Mucosa of rectum (tissue), 2 donors: ENCODE measurements around the gene HKDC1.
"Not testable (repeated sequence)": the region's sequence is repeated elsewhere in the genome, so short reads cannot be mapped to it uniquely, and the experiment has no call there.

ENCODE experiments used
- H3K27ac ChIP-seq, 2 donors: one replicate each; pipeline ENCODE4 v1.7.0; 2013; ENCODE audit warnings: inconsistent platforms in 2 of 2, low read depth in 2 of 2, low read length in 2 of 2
- H3K27me3 ChIP-seq, 2 donors: one replicate each; pipeline ENCODE4 v1.7.0; 2013; ENCODE audit warnings: low read length in 2 of 2; ENCODE audit not compliant: control insufficient read depth in 2 of 2, insufficient read depth in 2 of 2
- H3K36me3 ChIP-seq, 2 donors: one replicate each; pipeline ENCODE4 v1.7.0; 2013; ENCODE audit warnings: low read length in 2 of 2; ENCODE audit not compliant: control insufficient read depth in 2 of 2, insufficient read depth in 2 of 2
- H3K4me1 ChIP-seq, 2 donors: one replicate each; pipeline ENCODE4 v1.7.0; 2013; ENCODE audit warnings: low read length in 2 of 2, mild to moderate bottlenecking in 1 of 2; ENCODE audit not compliant: control insufficient read depth in 2 of 2, insufficient read depth in 2 of 2
- H3K4me3 ChIP-seq, 2 donors: one replicate each; pipeline ENCODE4 v1.7.0; 2013; ENCODE audit warnings: low read length in 2 of 2
- H3K9ac ChIP-seq, 2 donors: one replicate each; pipeline ENCODE4 v1.7.0; 2013; ENCODE audit warnings: low read length in 2 of 2, low read depth in 1 of 2, mild to moderate bottlenecking in 1 of 2
- H3K9me3 ChIP-seq, 2 donors: one replicate each; pipeline ENCODE4 v1.7.0; 2013; ENCODE audit warnings: low read length in 2 of 2; ENCODE audit not compliant: control insufficient read depth in 2 of 2
- donor health status: healthy.
- donor health status: Normal muscosa, but diverticular disease.

The HKDC1 gene

DNA sequence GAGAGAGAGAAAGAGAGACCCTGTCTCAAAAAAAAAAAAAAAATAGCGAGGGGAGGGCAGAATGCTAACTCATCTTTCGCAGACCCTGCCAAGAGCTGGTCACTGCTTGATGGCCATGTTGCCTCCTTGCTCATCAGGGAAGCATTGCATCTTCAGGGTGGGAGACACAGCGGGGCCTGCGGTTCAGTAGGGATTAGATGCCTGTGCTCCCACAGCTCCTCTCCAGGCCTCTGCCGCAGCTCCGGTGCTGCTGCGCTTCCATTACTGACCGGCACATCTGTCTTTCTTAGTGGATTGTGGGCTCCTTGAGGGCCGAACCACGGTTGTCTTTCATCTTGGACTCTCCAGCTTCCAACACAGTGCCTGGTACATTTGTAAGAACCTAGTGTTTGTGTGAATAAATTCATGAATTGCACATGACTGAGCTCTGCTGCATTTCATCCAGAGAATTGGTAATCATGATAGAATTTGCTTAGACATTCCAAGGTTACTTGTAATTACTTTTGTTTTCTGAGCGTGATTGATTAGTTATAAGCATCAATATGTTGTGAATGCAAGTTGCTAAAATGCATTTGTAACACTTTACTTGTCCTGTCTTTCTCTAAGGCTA lies 75.0 kb downstream of the HKDC1 start:
- no peak overlapping the region for H3K4me3 ChIP-seq
- H3K27me3 ChIP-seq = peaks cover 0 to 5% of the 10 kb centered on the region in 2 donors
- H3K9me3 ChIP-seq = no peaks in the 10 kb centered on the region
- H3K27ac ChIP-seq = no peak overlapping the region
- no peaks in the 10 kb centered on the region for H3K4me1 ChIP-seq
- H3K9ac ChIP-seq = no peak overlapping the region
- no peaks in the 10 kb centered on the region for H3K36me3 ChIP-seq

DNA sequence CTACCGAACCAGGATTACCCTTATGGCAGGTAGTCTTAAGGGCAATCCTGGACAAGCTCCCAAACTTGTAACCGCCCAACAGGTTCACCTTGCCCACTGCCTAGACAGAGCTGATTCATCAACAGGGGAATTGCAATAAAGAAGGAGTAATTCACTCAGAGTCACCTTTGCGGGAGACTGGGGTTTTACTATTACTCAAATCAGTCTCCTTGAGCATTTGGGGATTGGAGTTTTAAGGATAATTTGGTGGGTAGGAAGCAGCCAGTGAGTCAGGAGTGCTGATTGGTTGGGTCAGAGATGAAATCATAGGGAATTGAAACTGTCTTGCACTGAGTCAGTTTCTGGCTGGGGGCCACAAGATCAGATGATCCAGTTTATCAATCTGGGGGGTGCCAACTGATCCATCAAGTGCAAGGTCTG lies 83.5 kb downstream of the HKDC1 start:
- Histone ChIP-seq H3K4me1 (no peaks in the 10 kb centered on the region), H3K9ac (no peak overlapping the region), H3K27me3 (no peaks in the 10 kb centered on the region), H3K4me3 (no peak overlapping the region), H3K36me3 (no peaks in the 10 kb centered on the region), H3K9me3 (no peaks in the 10 kb centered on the region), H3K27ac (no peak overlapping the region)

DNA sequence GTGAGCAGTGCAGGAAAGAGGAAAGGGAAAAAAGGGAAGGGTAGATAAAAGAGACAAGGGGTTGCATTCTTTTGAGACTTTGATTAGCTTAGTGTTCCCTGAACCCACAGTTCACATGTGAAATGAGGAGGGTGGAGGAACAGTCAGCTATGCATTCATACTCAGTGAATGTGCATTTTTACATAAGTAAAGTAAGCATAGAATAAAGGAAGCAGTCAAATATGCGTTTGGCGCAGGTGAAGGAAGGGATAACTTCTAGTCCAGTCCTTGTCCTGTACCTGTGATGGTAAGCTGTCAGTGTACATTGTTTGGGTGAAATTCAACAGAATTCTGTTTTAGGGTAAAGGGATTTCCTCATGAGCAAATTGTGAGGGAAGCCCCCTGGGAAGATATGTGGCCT lies 86.3 kb downstream of the HKDC1 start:
- Histone ChIP-seq H3K4me1 (no peaks in the 10 kb centered on the region), H3K27ac (no peak overlapping the region), H3K9ac (no peak overlapping the region), H3K27me3 (no peaks in the 10 kb centered on the region), H3K4me3 (no peak overlapping the region), H3K36me3 (no peaks in the 10 kb centered on the region), H3K9me3 (no peaks in the 10 kb centered on the region)

DNA sequence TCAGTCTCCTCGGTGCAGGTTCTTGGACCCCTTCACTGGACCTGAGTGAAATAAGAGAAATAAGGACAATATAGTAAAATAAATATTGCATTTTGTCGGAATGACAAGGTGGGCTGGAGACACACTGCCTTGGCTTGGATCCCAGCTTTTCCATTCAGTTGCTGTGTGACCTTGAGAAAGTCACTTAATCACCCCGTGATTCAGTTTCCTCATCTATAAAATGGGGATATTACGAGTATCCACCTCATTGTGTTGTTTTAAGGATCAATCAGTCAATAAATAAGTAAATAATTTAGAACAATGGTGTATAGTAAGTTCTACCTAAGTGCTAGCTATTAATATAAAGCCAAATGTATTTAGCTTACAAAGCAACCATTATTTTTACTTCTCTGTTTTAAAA lies 87.3 kb downstream of the HKDC1 start:
- no peaks in the 10 kb centered on the region for H3K36me3 ChIP-seq
- H3K27ac ChIP-seq = no peak overlapping the region
- H3K9me3 ChIP-seq = no peaks in the 10 kb centered on the region

DNA sequence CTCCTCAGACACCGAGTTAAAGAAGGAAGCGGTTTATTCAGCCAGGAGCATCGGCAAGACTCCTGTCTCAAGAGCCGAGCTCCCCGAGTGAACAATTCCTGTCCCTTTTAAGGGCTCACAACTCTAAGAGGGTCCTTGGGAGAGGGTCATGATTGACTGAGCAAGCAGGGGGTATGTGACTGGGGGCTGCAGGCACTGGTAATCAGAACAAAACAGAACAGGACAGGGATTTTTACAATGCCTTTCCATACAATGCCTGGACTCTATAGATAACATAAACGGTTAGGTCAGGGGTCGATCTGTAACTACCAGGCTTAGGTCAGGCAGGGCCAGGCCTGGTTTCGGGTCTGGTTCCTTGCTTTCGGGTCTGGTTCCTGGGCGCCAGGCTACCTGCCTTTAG lies 88.2 kb downstream of the HKDC1 start:
- H3K27ac ChIP-seq = not testable (repeated sequence)

More for the DNA sequence above, 87.3 kb downstream of the HKDC1 start:
- H3K4me3 ChIP-seq = no peak overlapping the region
- H3K9ac ChIP-seq = no peak overlapping the region
- no peaks in the 10 kb centered on the region for H3K27me3 ChIP-seq
- H3K4me1 ChIP-seq = no peaks in the 10 kb centered on the region

DNA sequence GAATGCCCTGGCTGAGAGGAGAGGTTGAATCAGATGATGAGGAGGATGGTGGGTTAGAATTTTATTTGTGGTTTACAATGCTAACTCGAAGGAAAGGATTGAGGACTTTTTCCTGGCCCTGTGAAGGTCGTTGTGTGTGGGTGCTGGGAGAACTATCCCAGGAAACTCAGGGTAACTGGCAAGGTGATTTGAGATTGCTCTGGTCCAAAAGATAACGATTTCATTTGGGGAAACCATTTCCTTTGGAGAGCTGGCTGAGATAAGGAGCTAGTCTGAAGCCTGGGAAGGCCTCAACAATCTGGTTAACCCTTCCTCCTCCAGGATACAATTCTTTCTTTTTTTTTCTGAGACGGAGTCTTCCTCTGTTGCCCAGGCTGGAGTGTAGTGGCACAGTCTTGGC lies 91.2 kb downstream of the HKDC1 start:
- Histone ChIP-seq H3K4me1 (peaks cover 0 to 1% of the 10 kb centered on the region in 2 donors), H3K4me3 (no peak overlapping the region), H3K9me3 (no peaks in the 10 kb centered on the region), H3K27ac (no peak overlapping the region), H3K9ac (no peak overlapping the region), H3K27me3 (no peaks in the 10 kb centered on the region), H3K36me3 (no peaks in the 10 kb centered on the region)

More for the DNA sequence above, 88.2 kb downstream of the HKDC1 start:
- H3K27me3 ChIP-seq, H3K9ac ChIP-seq, H3K36me3 ChIP-seq, H3K4me1 ChIP-seq, H3K9me3 ChIP-seq, H3K4me3 ChIP-seq: not testable (repeated sequence)

DNA sequence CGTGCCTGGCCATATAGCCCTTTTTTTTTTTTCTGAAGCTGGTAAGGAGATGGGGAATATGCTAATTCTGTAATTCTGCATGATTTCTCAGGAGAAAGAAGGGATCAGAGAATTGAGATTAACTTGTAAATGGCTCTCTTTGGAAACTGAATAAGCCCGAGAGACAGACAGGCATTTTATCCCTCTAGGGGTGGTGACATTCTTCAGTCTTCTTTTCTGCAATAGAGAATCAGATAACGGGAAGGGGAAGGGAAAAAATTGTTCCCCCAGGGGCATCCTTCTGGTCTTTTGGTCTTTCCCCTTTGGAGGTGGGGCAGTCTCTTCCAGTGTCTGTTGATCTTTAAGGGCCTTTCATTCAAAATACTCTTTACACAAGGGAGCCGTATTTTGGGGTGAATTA lies 92.4 kb downstream of the HKDC1 start:
- Histone ChIP-seq H3K36me3 (no peaks in the 10 kb centered on the region), H3K4me1 (peaks cover 6 to 13% of the 10 kb centered on the region in 2 donors), H3K27me3 (no peaks in the 10 kb centered on the region), H3K9me3 (no peaks in the 10 kb centered on the region), H3K4me3 (no peak overlapping the region), H3K27ac (no peak overlapping the region), H3K9ac (no peak overlapping the region)

DNA sequence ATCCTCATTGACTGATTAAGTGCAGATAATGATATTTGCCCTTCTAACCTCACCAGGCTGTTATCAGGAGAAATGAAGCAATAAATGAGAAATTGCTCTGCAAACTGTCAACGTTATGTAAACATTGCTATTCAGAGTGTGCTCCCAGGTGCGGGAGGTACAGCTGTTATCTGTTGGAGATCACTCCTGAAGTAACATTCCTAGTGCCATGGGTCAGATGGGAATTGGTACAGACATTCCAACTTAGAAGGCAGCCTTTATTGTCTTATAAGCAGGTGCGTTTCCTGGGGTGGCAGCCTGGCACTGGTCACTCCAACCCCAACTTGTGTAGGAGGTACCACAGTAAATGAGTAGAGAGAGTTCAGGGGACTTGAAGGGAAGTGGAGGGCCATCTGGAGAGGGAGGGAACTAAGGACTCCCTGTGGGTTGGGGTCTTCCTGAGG lies 95.0 kb downstream of the HKDC1 start:
- Histone ChIP-seq H3K4me3 (no peak overlapping the region), H3K27me3 (no peaks in the 10 kb centered on the region), H3K9me3 (no peaks in the 10 kb centered on the region), H3K9ac (no peak overlapping the region), H3K27ac (no peak overlapping the region), H3K4me1 (peaks cover 17 to 22% of the 10 kb centered on the region in 2 donors), H3K36me3 (no peaks in the 10 kb centered on the region)

DNA sequence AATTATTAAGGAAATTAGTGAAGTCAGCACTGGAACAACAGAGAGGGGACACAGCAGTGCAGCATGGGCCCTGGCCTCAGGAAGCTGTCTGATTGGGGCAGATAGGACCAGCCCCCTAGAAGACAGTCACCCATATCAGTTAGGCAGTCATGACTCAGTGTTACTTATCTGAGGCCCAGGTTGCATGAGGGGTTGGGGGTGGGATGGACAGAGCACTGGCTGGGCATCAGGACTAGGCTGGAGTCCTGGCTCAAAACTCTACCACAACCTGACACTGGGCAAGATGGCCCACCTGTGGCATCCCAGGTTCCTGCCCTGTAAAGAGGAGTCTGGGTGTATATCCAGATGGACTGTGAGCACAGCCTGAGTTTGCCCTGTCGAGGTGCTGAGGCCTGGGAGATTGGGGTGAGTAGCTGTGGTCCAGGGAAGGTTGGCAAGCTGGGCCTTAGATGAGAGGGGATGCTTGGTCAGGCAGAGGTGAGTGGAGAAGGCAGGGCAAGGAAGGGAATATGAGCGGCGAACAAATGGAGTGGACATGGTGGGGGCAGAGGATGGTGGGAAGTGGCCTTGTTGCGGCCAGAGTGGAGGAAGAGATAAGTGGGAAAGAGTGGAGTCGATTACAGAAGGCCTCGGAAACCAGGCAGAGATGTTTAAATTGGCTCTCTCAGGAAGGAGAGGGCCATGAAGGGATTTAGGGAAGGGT lies 95.6 kb downstream of the HKDC1 start:
- no peaks in the 10 kb centered on the region for H3K9me3 ChIP-seq
- H3K4me3 ChIP-seq = no peak overlapping the region
- no peak overlapping the region for H3K27ac ChIP-seq
- peaks cover 23 to 29% of the 10 kb centered on the region in 2 donors for H3K4me1 ChIP-seq
- no peak overlapping the region for H3K9ac ChIP-seq
- H3K27me3 ChIP-seq = no peaks in the 10 kb centered on the region
- no peaks in the 10 kb centered on the region for H3K36me3 ChIP-seq

DNA sequence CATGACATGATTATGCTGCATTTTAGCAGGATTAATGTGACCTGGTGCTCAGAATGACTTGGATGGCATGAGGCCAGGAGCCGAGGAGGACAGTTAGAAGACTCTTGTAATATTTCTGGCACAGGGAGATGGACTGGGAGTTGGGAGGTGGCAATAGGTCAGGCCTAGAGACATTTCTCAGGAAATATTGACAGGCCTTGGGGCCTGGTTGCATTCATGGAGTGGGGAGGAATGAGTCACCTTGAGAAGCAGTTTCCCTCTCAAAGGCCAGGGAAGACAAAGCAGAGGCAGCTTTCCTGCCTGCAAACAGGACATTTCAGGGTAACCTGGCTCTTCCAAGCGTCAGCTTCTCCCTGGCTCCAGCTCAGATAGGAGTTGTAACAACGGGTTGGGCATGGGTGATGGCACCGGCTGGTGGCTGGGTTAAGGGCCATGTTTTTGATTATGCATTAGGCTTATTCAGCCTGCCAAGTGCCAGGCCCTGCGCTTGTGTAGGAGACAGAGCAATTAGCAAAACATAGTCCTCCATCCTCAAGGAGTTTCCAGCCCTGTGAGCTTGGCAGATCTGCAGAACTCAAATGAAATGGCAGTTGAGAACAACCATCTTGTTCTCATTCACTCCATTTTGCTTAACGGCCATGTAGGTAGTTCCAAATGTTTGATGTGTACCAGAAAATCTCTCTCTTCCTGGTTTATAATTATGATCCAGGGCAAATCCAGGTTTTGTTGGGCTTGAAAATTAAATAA lies 96.4 kb downstream of the HKDC1 start:
- Histone ChIP-seq H3K27me3 (no peaks in the 10 kb centered on the region), H3K4me1 (peaks cover 23 to 29% of the 10 kb centered on the region in 2 donors), H3K9me3 (no peaks in the 10 kb centered on the region), H3K36me3 (no peaks in the 10 kb centered on the region), H3K9ac (no peak overlapping the region), H3K4me3 (no peak overlapping the region), H3K27ac (peak overlapping the region in 1 of 2 donors; percentile 99)
